ENCODE measurements around the gene EQTN. TPM values are rescaled to one million over a fixed set of nuclear protein-coding genes. Genes with fewer than 3 reads are reported as not detected.
"Not testable (repeated sequence)": the region's sequence is repeated elsewhere in the genome, so short reads cannot be mapped to it uniquely, and the experiment has no call there.

EQTN gene
- total RNA-seq, 1 experiment from 2014 or later, result not detected

DNA sequence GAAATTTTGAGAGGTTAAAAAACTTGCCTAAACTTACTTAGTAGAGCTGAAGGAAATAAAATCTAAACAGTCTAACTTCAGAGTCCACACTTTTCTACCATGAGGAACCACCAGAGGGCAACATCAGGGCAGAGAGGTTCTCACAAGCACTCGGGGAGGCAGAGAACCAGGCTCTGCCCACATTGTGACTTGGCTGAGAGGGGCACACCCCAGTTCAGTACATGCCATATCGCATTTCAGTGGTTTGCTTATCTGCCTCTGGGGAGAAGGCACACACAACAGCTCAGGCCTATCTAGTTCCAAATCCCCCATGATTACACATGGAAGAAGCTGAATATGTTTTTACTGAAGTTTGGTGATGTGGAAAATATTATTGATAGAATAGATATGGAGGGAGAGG is 49.2 kb downstream of the EQTN start:
- intact Hi-C loops (cut with micrococcal nuclease), result loop anchor here (1.0 kb wide), 2 partner anchors 29 to 301 kb away; no protein-coding TSS in a partner anchor
- H3K9me3 ChIP-seq (ENCODE audit: control insufficient read depth in 1 of 2, insufficient read depth in 1 of 2, low read depth in 1 of 2, low read length in 2 of 2), result no peaks in the 10 kb centered on the region
- no TSS peak for BruUV-seq (replicated peaks)
- RAD21 ChIA-PET (ENCODE audit: low non-redundant PET in 1 of 2, low total read pairs in 2 of 2, uncharacterized antibody in 2 of 2, unreplicated experiment in 2 of 2), result no interaction called here
- H2AFZ ChIP-seq (ENCODE audit: low read depth, low read length, poor library complexity, severe bottlenecking), result peak overlapping the region; percentile 92
- H3K36me3 ChIP-seq (ENCODE audit: control insufficient read depth in 1 of 2, insufficient read depth in 2 of 2, low read length in 2 of 2), result no peaks in the 10 kb centered on the region
- no peak overlapping the region for H3K4me3 ChIP-seq (replicated peaks in 1 of 2; ENCODE audit: low read depth in 1 of 2, low read length in 2 of 2)
- DNase-seq (ENCODE audit: low read depth, low spot score), result peak; percentile 43
- peak; percentile 99 for ATAC-seq
- H3K27me3 ChIP-seq (ENCODE audit: insufficient read depth, low read length), result no peaks in the 10 kb centered on the region
- H4K20me1 ChIP-seq (ENCODE audit: insufficient read depth), result no peaks in the 10 kb centered on the region
- no peaks in the 10 kb centered on the region for H3K79me2 ChIP-seq (ENCODE audit: insufficient read depth, low read length)
- TF ChIP-seq EGR1 (IDR thresholded peaks at IDR 0.05; ENCODE audit: low read depth) (no peak), ELF1 (IDR thresholded peaks at IDR 0.05; ENCODE audit: borderline replicate concordance, low read depth) (no peak), RAD21 (IDR thresholded peaks at IDR 0.05; ENCODE audit: low read depth) (peak; percentile 53), SIN3A (IDR thresholded peaks at IDR 0.05; ENCODE audit: low read depth) (no peak)
- TF ChIP-seq, protein P1, sequence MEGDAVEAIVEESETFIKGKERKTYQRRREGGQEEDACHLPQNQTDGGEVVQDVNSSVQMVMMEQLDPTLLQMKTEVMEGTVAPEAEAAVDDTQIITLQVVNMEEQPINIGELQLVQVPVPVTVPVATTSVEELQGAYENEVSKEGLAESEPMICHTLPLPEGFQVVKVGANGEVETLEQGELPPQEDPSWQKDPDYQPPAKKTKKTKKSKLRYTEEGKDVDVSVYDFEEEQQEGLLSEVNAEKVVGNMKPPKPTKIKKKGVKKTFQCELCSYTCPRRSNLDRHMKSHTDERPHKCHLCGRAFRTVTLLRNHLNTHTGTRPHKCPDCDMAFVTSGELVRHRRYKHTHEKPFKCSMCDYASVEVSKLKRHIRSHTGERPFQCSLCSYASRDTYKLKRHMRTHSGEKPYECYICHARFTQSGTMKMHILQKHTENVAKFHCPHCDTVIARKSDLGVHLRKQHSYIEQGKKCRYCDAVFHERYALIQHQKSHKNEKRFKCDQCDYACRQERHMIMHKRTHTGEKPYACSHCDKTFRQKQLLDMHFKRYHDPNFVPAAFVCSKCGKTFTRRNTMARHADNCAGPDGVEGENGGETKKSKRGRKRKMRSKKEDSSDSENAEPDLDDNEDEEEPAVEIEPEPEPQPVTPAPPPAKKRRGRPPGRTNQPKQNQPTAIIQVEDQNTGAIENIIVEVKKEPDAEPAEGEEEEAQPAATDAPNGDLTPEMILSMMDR (IDR thresholded peaks at IDR 0.05 in 2 of 3, conservative IDR thresholded peaks at IDR 0.05 in 1 of 3; ENCODE audit: borderline replicate concordance in 1 of 3, insufficient read depth in 1 of 3, low read depth in 2 of 3, low read length in 2 of 3), result peak; percentile 42 to 81 (median 78); a peak in 5 of 6 replicates
- H3K27ac ChIP-seq (ENCODE audit: low read depth, low read length), result no peak overlapping the region
- CTCF ChIA-PET, result interaction anchor here (1.0 to 1.3 kb wide), 5 partner anchors 11 to 29 kb away, joined by 3 to 5 read pairs (median 5); no protein-coding TSS in a partner anchor
- no peaks in the 10 kb centered on the region for H3K9me2 ChIP-seq (ENCODE audit: insufficient read depth)
- H3K4me2 ChIP-seq (ENCODE audit: low read length), result peak overlapping the region; percentile 20; the same call in 1 of the 2 replicates
- no peak overlapping the region for H3K9ac ChIP-seq (ENCODE audit: low read length)
- peaks cover 0 to 4% of the 10 kb centered on the region in 2 experiments; a peak in 2 of 4 replicates for H3K4me1 ChIP-seq (ENCODE audit: control insufficient read depth in 1 of 2, insufficient read depth in 2 of 2, low read length in 2 of 2)
- POLR2A ChIA-PET, result no interaction called here

DNA sequence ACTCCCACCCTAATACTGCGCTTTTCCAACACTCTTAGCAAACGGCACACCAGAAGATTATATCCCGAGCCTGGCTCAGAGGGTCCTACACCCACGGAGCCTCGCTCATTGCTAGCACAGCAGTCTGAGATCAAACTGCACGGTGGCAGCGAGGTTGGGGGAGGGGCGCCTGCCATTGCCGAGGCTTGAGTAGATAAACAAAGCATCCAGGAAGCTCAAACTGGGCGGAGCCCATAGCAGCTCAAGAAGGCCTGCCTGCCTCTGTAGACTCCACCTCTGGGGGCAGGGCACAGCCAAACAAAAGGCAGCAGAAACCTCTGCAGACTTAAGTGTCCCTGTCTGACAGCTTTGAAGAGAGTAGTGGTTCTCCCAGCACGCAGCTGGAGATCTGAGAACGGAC is 57.3 kb downstream of the EQTN start:
- intact Hi-C loops (cut with micrococcal nuclease); ATAC-seq; H3K36me3 ChIP-seq (ENCODE audit: control insufficient read depth in 1 of 2, insufficient read depth in 2 of 2, low read length in 2 of 2); H3K9me2 ChIP-seq (ENCODE audit: insufficient read depth); H3K27ac ChIP-seq (ENCODE audit: low read depth, low read length); POLR2A ChIA-PET; H4K20me1 ChIP-seq (ENCODE audit: insufficient read depth); H3K27me3 ChIP-seq (ENCODE audit: insufficient read depth, low read length); H3K79me2 ChIP-seq (ENCODE audit: insufficient read depth, low read length); RAD21 ChIA-PET (ENCODE audit: low non-redundant PET in 1 of 2, low total read pairs in 2 of 2, uncharacterized antibody in 2 of 2, unreplicated experiment in 2 of 2); BruUV-seq (replicated peaks); DNase-seq (ENCODE audit: low read depth, low spot score); H3K4me3 ChIP-seq (replicated peaks in 1 of 2; ENCODE audit: low read depth in 1 of 2, low read length in 2 of 2); H3K9ac ChIP-seq (ENCODE audit: low read length); H3K9me3 ChIP-seq (ENCODE audit: control insufficient read depth in 1 of 2, insufficient read depth in 1 of 2, low read depth in 1 of 2, low read length in 2 of 2); H3K4me1 ChIP-seq (ENCODE audit: control insufficient read depth in 1 of 2, insufficient read depth in 2 of 2, low read length in 2 of 2); H3K4me2 ChIP-seq (ENCODE audit: low read length); CTCF ChIA-PET; H2AFZ ChIP-seq (ENCODE audit: low read depth, low read length, poor library complexity, severe bottlenecking): not testable (repeated sequence)

Other genes starting within 250 kb of the EQTN start
- gene TEK, start 187.9 kb downstream of the EQTN start, total RNA-seq (2021; ENCODE audit: unreplicated experiment), result 0.15 TPM
- gene IFNK, start 227.1 kb upstream of the EQTN start, total RNA-seq (2021; ENCODE audit: unreplicated experiment), result not detected
- gene MOB3B, start 232.7 kb upstream of the EQTN start, total RNA-seq (2021; ENCODE audit: unreplicated experiment), result 1.2 TPM

All from HCT116 (cell line).